Measurements from ENCODE around the gene IGF1R.

The IGF1R gene

DNA sequence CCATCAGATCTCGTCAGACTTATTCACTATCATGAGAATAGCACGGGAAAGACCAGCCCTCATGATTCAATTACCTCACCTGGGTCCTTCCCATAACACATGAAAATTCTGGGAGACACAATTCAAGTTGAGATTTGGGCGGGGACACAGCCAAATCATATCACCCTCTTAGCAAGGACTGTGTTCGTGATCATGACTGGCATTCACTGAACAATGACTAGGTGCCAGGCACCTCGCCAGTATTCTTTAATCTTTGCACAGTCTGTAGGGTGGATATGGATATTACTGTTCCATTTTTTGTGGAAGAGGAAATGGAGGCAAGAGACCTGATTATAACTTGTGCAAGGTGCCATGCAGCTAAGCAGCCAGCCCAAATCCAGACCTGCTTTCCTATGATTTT is 77.5 kb downstream of the IGF1R start:
- DNase-seq, result no peak
- TF ChIP-seq GATA1 (IDR thresholded peaks at IDR 0.05; ENCODE audit: low read depth, low read length), result no peak
- TF ChIP-seq POLR2A (IDR thresholded peaks at IDR 0.05; ENCODE audit: low read length), result no peak

- no peak for DNase-seq
- TF ChIP-seq GATA1 (IDR thresholded peaks at IDR 0.05; ENCODE audit: low read depth, low read length) (no peak), POLR2A (IDR thresholded peaks at IDR 0.05; ENCODE audit: low read length) (no peak)
Measured at GRCh38 chr15:98727115-98728040, 79.0 kb downstream of the IGF1R start.

GRCh38 chr15:98728082-98728810 is 79.9 kb downstream of the IGF1R start:
- no peak for DNase-seq
- TF ChIP-seq GATA1 (IDR thresholded peaks at IDR 0.05; ENCODE audit: low read depth, low read length) (no peak), POLR2A (IDR thresholded peaks at IDR 0.05; ENCODE audit: low read length) (no peak)

DNA sequence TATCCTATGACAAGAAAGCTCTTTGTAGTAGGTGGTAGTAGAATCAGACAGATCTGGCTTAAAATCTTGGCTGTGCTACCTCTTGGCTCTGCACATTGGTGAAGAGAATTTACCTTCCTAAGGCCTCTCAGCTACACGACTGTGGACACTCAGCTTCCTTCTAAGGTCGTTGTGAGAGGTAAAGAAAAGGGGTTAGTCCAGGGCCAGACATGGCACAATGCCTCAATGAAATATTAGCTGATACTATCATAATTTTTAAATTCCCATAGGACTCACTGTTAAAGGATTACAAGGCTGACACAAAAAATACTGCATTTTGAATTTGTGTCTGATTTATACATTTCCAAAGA is 80.4 kb downstream of the IGF1R start:
- no peak for TF ChIP-seq GATA1 (IDR thresholded peaks at IDR 0.05; ENCODE audit: low read depth, low read length)
- TF ChIP-seq POLR2A (IDR thresholded peaks at IDR 0.05; ENCODE audit: low read length), result no peak
- no peak for DNase-seq

- TF ChIP-seq POLR2A (IDR thresholded peaks at IDR 0.05; ENCODE audit: low read length) (no peak), GATA1 (IDR thresholded peaks at IDR 0.05; ENCODE audit: low read depth, low read length) (no peak)
- peak; percentile 30 to 67 for DNase-seq
Measured at GRCh38 chr15:98729446-98730042, 81.2 kb downstream of the IGF1R start.

GRCh38 chr15:98730860-98731711 is 82.7 kb downstream of the IGF1R start:
- peak; percentile 24 to 31 for DNase-seq
- TF ChIP-seq POLR2A (IDR thresholded peaks at IDR 0.05; ENCODE audit: low read length) (no peak), GATA1 (IDR thresholded peaks at IDR 0.05; ENCODE audit: low read depth, low read length) (no peak)

- no peak for DNase-seq
- no peak for TF ChIP-seq POLR2A (IDR thresholded peaks at IDR 0.05; ENCODE audit: low read length)
- no peak for TF ChIP-seq GATA1 (IDR thresholded peaks at IDR 0.05; ENCODE audit: low read depth, low read length)
Measured at GRCh38 chr15:98731712-98732450, 83.5 kb downstream of the IGF1R start.

- DNase-seq, result no peak
- no peak for TF ChIP-seq GATA1 (IDR thresholded peaks at IDR 0.05; ENCODE audit: low read depth, low read length)
- TF ChIP-seq POLR2A (IDR thresholded peaks at IDR 0.05; ENCODE audit: low read length), result no peak
Measured at GRCh38 chr15:98733098-98733497, 84.8 kb downstream of the IGF1R start.

- TF ChIP-seq GATA1 (IDR thresholded peaks at IDR 0.05; ENCODE audit: low read depth, low read length) (no peak), POLR2A (IDR thresholded peaks at IDR 0.05; ENCODE audit: low read length) (no peak)
- peak; percentile 15 to 40 for DNase-seq
Measured at GRCh38 chr15:98734466-98735199, 86.3 kb downstream of the IGF1R start.

DNA sequence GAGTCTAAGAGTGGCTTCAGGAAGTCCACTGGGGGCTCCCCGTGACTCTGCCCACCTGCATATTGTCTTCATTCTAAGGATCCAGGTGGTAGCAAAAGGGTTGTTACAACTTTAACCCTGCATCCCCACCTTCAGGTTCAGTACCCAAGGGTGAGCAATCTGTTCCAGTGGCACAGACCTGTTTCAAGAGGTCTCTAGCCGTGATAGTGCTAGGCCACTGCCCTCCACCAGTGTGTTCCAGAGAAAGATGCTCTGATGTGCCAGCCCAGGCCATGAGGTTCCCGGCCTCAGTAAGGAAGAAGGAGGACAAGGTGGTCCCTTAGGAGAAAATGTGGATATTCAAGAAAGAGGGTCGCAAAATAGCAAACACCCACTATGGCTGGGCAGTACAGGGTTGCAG is 87.0 kb downstream of the IGF1R start:
- TF ChIP-seq GATA1 (IDR thresholded peaks at IDR 0.05; ENCODE audit: low read depth, low read length) (no peak), POLR2A (IDR thresholded peaks at IDR 0.05; ENCODE audit: low read length) (no peak)

DNA sequence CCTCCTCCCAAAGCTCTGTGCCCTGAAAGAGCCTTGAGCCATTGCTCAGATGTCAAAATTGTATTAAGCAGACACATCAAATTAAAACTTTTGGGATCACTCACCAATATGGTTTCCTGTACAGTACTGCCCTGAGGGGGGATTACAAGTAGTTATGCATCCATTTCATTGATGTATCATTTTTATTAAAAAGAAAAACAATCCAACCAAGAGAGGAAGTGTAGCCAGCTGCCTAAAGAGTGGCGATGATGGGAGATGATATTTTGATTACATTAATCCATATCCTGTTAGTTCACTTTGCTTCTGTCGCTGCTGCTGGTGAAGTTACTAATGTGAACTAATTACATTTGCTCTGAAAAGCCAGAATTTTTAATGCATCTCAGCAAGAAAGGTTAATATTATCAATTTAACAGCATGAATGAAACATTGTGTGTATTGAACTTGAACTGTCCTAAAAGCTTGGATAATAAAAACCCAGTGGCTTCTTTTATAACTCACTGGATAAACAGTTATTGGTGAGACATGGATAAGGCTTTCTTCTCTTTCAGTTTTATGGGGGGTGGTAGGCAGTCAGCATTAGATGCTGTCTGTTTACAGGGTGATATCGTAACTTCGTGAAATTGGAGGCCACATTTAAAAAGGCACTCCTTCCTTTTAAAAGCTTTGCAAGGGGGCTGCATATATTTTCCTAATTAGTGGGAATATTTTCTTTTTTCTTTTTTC is 87.7 kb downstream of the IGF1R start:
- no peak for DNase-seq
- no peak for TF ChIP-seq GATA1 (IDR thresholded peaks at IDR 0.05; ENCODE audit: low read depth, low read length)
- no peak for TF ChIP-seq POLR2A (IDR thresholded peaks at IDR 0.05; ENCODE audit: low read length)

More for the DNA sequence above, 87.0 kb downstream of the IGF1R start:
- DNase-seq, result no peak
